Embryonic facial prominence (tissue), 1 donor: ENCODE results near the gene PCDH1.
"Not testable (repeated sequence)": the region's sequence is repeated elsewhere in the genome, so short reads cannot be mapped to it uniquely, and the experiment has no call there.

Source experiments
- DNase-seq: peaks from one replicate; pipeline ENCODE4 v3.0.0-alpha.2; 2016; ENCODE audit errors: extremely low spot score

The PCDH1 gene

DNA sequence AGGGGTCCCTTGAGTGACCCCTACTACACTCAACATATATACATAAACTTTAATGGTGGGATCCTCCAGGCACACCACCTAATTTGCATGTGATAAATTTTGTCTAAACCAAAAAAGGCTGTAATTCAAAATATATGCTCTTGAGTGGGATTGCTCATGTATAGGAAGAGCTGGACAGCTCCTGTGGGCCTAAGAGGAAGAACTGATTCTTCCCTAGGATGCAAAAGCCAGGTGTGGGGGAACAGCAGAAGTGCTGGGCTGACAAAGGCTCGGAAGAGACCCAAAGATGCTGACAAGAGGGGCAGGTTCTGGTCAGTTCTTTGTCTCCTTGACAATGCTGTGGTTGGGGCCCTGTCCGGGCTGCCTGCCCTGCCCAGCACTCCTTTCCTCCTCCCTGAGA is 43.9 kb downstream of the PCDH1 start:
- no peak for DNase-seq

DNA sequence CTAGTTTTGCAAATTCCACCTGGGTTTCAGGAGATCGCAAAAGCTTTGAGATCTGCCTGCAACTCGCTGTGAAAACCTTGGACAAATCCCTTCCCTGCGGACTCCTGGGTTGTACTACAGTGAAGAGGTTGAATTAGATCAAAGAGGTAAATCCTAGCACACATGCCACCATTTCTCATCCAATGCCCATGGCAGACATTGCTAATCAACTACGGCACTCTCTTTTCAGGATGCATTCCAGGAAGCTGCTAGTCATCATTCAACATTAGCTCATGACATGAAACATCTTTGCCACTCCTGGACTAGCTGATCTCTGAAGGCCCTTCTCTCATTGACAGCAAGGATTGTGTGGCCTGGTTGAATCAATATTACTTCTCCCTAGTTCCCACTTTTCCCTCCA is 46.1 kb downstream of the PCDH1 start:
- DNase-seq = no peak

DNA sequence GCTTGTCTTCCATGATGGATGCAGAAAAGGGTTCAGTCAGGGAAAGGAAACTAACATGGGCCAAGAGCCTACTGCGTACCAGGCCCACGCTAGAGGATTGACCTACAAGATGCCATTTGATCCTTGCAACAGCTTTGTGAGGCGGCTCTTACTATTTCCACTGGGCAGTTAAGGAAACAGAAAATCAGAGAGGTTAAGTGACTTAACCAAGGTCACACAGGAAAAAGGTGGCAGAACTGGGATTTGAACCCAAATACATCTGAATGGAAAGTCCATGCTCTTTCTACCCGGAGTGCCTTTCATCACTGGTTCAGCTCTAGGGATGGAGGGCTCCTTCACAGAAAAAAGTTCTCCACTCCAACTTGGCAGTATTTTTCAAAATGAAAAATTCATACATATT is 50.0 kb downstream of the PCDH1 start:
- DNase-seq = no peak

DNA sequence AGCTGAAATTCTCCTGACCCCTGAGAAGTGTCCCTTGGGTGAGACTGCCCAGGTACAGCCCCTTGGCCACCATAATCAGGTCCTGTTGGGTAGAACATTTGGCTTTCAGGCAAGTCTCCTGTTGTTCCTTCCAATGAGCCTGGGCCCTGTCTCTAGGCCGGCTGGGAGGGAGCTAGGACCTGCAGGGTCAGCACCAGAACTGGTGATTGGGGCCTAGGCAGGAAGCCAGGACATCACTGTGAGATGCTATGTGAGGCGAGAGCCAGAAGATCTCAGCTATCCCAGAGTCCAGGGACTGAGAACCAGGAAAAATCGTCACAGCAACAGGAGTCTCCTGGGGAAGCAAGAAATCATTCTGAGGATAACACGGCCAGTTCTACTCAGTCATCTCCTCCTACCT is 51.5 kb downstream of the PCDH1 start:
- no peak for DNase-seq

DNA sequence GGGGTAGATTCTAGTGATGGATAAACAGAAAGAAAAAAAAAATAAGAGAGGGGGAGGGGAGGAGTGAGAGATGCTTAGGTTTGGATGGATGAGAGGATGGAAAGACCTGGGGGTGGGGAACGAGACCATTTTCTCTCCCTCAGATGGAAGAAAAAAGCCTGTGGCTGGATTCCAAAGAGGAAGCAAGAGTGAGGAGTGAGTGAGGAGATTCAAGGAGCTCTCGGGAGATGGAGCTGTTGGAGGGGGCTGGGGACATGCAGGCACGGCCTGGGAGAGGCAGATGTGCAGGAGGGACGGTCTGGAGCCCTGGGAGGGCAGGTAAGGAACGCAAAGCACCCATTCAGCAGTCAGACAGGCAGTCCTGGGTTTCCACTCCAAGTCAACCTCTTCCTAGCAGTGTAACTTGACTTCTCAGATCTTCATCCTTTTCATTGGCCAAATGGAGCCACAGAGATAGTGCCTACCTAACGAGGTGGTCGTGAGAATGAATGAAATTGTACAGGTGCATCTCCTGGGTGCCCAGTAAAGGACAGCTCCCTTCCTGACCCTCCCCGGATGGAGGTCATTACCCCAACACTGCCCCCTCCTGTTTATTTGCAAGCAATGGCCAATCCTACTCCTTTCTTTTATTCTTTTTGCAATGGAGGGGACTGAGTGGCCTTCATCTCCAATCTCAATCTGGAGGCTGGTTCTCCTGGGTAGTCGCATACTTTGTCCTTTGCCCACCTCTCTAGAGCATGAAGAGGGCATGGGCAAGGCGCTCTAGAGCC is 52.2 kb downstream of the PCDH1 start:
- DNase-seq = no peak

DNA sequence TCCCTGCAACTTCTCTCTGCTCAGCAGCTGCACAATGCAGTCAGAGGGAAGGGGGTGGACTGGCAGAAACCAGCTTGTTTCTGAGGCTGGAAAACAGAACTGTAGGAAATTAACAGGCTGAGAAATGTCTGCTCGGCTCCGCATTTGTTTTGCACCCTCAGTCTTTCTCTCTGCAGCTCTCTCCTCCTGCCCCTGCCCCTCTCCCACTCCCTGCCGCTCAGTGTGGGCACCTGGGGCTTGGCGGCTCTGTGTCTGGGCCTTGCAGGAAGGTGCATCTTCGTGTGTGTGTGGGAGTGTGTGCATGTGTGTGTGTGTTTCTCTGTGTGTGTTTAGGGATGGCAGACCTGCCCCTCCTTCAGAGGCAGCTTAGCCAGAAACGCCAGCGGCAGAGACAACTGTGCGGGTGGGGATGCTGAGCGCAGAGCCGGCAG is 53.0 kb downstream of the PCDH1 start:
- DNase-seq = no peak

DNA sequence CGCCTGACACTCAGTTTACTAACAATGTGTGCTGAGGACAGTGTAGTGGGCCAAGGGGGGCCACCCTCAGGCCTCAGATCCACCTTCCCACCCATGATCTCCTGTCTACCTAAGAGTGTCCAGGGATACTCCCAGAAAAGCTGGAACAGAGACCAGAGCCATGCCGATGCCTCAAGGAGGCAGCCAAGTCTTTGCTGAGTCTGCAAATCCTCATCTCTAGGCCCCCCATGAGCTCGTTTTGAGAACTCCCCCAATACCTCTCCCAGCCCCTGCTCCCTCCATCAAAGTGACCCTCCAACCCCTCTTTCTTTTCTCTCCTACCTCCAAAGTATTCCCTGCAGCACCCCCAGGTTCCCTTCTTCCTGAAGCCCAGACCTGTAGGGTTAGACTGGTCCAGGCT is 53.5 kb downstream of the PCDH1 start:
- no peak for DNase-seq

DNA sequence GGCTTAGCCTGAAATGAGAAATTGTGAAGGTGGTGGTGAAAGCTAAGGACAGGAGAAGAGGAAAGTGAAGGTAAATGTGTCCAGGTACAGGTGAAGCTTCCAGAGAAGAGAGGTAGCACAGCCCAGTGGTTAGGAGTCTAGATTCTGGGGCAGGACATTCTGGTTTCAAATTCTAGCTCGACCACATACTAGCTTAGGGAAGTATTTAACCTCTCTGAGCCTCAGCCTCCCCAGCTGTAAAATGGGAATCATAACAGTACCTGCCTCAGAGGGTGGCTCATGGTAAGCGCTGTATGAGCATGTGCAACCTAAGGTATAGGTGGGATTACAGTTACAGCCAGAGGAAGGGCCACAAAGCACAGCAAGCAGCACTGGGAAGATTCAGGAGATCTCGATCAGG is 55.2 kb downstream of the PCDH1 start:
- no peak for DNase-seq

DNA sequence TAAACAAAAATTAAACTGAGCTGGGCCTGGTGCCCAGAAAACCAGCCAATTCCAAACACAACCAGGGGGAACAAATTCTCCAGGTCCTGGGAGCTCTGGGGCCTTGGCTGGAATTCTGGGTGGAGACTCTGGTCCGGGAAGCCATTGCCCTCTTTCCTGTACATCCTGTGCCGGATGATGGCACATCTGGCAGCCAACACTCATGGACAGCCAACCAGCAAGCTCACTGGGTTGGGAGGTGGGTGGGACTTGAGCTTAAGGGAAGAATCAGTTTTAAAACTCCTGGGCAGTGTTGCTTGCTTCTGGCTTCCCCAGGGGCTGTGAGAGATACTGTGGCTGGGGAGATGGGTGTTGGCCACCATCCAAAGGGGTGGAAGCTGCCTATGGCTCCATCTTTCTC is 56.1 kb downstream of the PCDH1 start:
- DNase-seq = no peak

DNA sequence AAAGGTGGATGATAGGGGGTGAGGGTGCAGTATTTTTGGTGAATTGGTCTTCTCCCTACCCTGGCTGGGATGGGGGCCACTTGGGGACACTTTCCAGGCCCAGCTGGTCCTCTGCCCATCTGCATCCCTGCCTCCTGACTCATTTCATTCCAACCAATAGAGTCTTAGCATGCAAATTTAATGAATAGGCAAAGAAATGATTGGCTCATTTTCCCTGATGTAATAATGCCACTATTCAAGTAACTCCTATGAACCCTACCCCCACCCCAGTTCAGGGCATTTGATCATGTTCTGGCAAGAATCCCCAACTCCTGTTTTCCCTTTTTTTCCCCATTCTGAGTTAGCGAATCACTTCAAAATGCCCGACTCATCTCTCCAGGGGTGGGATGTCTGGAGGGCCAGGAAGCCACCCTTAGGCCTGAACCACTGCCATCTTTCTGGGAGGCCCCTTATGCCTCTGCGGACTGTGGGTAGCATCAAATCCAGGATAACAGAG is 56.7 kb downstream of the PCDH1 start:
- DNase-seq = no peak

DNA sequence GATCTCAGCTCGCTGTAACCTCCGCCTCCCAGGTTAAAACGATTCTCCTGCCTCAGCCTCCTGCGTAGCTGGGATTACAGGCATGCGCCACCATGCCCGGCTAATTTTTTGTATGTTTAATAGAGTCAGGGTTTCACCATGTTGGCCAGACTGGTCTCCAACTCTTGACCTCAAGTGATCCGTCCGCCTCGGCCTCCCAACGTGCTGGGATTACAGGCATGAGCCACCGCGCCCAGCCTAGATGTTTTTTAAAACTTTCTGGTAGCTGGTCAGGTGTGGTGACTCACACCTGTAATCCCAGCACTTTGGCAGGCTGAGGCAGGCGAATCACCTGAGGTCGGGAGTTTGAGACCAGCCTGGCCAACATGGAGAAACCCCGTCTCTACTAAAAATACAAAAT is 57.5 kb downstream of the PCDH1 start:
- DNase-seq = not testable (repeated sequence)

DNA sequence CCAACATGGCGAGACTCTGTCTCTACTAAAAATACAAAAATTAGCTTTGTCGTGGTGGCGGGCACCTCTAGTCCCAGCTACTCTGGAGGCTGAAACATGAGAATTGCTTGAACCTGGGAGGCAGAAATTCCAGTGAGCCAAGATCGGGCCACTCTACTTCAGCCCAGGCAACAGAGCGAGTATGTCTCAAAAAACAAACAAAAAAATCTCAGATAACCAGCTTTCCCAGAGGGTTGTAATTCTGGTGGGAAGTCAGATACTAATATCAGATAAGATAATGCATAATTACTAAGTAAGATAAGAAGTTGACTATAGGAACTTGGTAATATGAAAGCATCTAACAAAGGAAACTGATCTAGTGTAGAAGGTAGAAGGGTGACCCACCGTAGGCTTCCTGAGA is 60.6 kb downstream of the PCDH1 start:
- no peak for DNase-seq

DNA sequence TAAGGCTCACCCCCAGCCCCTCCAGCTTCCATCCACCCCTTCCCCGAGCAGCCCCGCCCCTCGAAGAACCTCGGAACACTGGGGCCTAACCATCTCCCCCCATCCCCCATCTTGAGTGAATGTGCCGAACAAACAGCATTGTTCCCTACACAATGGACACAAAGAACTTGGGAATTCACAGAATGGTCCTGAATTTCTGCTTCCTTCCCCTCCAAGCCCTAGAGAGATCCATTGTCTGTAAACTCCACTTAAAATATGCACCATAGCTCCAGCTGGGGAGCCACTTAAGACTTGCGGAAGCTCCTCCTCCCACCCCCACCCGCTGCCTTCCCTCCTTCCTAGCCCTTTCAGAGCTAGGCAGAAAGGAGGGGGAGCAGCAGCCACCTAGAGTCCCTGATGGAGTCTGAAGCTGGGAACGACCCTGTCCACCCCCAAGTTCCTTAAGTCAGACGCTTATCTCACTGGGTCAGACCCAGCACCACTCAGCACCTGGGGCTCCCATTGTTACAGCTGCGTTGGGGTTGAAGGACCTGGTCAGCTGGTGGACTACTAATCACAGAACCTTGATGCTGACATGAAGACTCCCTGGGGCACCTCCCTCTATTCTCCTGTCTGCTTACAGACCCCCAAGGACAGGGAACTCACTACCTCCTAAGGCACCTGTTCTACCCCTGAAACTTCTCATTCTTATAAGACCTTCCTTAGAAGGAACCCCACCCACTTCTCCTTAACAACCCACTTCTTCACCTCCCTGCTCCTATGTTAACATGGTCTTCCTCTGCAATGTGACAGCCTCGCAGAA is 61.4 kb downstream of the PCDH1 start:
- DNase-seq = no peak

DNA sequence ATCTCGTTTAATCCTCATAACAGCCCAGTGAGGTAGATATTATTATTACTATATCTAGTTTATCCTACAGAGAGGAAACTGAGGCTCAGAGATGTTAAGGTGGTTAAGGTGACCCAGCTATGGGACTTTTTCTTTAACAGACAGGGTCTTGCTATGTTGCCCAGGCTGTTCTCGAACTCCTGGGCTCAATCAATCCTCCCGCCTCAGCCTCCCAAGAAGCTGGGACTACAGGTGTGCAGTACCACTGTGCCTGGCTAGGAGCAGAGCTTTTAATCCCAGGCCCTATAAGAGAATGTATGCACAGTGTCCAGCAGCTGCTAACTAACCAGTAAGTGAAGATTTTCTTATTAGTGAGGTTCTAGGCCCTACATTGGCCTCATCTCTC is 62.4 kb downstream of the PCDH1 start:
- no peak for DNase-seq

DNA sequence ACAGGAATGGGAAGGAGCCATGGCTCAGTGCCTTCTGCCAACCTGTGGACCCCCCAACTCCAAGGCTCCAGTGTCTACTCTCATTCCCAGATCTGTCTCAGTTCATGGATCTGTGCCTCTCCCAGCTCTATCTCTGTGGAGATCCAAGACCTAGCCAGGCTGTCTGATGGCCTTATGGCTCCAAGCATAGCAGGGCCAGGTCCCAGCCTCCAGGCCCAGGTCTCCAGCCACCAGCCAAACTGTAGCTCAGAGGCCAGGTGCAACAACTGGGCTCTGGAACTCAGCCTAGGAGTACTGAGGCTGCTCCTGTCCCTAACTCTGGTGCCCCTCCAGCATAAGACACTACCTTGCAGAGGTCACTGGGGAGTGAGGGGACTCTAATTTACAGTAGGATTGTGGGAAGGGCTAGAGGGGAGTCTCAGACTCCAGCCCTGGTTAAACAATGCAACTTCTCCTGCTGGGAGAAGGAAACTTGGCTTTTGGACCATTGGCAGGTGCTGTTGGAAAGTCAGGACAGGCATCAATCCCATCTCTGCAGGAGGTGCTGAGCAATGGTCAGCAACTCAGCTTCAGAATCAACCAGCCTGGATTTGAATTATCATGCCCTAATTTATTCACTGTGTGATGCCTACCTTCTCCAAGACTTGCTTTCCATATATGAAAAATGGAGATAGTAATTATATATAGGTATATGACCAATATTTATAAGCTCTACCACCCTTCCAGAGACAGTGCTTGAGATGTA is 63.0 kb downstream of the PCDH1 start:
- DNase-seq = no peak

DNA sequence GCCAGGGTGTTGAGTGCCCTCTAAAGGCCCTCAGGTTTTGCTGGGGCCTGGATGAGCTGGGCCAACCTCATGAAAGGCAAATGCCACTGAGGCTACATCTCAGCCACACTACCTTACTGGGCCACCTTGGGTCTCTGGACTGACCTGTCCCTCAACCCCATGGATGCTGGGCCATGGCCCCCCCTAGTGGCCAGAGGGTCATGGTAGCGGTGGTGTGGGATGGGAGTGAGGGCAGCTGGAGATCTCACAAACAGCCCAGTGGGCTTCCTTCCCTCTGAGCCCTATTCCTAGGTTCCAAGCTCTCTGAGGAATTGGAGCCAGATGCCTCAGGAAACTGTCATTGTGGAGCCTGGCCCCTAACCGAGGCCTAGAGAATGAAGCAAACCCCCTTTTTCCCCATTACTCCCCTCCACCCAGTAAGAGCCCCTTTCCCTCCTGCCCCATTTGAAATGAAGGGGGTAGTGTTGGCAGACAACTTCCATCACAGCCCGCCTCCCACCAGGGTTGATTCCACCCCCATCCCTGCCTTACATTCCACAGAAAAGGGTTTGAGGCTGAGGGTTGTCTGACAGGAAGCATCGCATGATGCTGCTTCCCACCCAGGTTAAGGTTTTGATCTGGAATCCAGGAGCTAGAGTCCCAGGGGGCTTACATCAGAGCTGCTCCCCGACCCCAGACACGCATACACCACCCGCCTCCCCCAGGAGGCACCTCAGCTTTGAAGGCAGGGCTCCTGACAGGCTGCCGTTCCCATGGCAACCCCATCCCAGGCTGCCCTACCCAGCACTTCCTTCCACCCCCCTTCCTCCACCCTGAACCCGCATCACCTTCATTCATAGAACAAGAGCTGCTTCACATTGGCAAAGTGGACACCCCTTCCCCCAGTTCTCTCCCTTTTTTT is 63.9 kb downstream of the PCDH1 start:
- no peak for DNase-seq

DNA sequence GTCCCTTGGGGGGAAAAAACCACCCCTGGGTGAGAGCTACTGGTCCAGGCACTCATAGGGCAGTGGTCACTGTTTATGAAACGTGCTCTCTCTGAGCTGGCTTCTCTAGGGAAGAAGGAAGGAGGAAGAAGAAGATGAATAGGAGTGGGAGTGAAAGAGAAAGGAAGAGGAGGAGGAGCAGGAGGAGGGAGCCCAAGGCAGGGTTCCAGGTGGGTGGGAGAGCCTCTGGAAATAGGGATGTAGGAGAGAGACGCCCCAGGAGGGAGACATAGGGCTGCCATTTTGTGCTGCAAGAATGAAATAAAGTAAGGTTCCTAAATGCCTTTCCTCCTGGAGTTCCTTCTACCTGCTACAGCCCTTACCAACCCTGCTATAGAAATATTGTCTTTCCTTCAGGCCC is 65.7 kb downstream of the PCDH1 start:
- no peak for DNase-seq

DNA sequence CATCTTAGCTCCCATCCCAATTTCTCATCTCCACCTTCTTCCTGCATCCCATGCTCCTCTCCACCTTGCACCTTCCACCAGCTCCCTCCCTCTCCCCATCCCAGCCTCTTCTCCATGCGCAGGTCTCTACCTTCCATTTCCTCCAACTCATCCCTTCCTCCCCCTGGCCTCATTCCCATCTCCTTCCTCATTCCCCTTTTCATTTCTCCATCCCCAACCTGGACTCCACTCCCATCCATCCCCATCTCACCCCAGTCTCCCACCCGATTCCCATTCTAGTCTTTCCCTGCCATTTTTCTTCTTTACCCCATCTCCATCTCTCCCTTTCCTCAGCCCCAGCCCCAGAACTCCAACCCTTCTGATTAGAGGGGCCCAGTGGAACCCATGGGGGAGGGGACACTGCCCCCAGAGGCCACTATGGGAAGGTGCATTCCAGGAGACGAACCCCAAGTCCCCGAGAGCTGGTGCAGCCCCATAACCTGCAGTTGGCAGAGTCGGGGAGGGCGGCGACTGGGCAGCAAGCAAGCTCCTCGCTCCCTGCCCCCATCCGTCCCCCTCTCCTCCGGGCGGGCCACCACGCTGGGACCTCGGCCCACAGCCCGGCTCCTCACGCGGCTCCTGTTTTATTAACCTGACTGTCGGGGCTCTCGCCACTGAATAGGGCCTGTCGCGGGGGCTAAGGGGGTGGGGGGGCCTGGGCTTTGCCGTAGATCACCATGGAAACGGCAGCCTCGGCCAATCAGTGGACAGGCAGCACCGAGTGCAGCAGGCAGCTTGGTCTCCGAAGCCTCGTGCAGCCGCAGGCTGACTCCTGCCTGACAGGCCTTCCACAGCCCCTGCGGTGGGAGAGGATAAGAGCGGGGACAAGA is 66.7 kb downstream of the PCDH1 start:
- DNase-seq = no peak

DNA sequence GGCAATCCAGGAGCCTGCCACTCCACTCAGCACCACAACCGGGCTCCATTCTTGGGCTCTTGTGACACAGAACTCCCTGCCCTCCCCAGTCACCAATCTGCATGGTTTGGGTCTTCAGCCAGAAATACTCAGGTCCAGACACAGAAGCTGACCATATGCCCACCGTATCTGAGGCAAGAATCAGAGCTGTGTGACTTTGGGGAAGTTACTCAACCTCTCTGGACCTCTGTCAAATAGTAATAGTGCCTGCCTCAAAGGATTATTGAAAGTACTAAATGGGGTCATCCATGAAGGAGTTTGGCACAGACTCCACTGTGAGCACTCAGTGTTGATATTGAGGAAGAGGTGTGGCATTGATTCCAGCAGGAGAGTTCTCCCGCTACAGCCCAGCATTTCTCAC is 67.5 kb downstream of the PCDH1 start:
- no peak for DNase-seq

DNA sequence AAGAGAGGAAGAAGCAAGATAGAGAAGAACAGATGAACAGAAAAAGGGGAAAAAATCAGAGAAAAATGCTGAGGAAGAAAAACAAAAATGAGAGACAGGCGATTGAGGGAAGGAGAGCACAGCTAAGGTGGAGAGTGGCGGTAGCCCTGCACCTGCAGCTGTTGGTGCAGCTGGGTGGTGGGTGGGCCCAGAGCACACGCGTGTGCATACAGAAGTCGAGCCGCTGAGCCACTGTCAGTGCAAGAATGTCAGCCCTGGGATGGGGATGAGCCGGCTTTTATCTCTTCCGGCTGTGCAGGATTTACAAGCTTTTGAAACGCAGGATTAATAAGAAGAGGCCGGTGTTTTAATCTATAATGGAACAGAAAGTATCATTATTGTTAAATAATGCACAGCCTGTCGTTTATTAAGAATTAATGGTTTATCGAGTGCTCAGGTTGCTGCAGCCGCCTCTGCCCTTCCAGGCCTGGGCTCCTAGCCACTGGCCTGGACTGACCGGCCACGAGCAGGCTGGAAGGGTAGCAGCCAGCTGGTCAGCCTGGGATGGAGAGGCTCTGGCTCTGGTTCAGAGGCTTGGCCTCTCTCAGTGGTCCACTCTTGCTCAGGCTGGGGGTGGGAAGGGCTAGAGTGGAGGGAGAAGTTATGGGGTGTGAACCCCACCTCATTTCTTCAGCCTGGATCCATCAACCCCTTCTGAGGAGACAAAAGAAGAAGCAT is 68.7 kb downstream of the PCDH1 start:
- DNase-seq = no peak
